ENCODE measurements around the gene TMEM134.
A peak's percentile ranks its signal among the peaks of the same experiment; 100 is the strongest.
"Not testable (repeated sequence)": the region's sequence is repeated elsewhere in the genome, so short reads cannot be mapped to it uniquely, and the experiment has no call there.

TMEM134 gene, protein sequence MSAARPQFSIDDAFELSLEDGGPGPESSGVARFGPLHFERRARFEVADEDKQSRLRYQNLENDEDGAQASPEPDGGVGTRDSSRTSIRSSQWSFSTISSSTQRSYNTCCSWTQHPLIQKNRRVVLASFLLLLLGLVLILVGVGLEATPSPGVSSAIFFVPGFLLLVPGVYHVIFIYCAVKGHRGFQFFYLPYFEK

DNA sequence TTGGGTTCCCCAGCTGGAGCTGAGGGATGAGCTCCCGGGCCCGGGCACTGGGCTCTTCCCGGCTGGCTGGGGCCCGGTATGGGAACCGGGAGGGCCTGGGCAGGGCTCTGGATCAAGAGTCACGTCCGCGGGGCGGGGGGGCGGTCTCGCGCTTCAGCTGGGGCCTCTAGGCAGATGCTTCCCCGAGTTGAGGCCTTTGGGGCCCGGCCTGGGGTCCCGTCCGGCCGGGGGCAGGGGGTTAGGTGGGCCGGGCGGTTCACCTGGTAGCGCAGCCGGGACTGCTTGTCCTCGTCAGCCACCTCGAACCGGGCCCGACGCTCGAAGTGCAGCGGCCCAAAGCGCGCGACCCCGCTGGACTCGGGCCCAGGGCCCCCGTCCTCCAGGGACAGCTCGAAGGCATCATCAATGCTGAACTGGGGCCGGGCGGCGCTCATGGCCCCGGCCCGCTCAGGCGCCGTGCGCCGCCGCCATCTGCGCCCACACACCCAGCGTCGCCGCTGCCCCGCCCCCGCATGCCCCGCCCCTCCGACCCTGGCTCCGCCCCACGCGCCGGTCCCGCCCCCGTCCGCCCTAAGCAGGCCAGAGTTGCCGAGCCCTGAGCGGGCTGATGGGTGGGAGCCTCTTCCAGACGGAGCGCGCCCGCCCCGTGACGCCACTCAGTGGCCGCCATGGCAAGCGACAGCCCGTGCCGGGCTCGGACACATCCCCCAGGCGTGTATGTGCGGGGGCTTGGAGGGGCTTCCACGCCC is at the start of gene TMEM134:
TSS of gene TMEM134 (minus strand) at position 493 of the 749 bp plus-strand sequence. CDS start at position 434, 59 bp downstream.
- H3K4me3 ChIP-seq (replicated peaks; ENCODE audit: low read depth, low read length): peak within 1 kb of the TSS; percentile 74
- TF ChIP-seq, protein P1, sequence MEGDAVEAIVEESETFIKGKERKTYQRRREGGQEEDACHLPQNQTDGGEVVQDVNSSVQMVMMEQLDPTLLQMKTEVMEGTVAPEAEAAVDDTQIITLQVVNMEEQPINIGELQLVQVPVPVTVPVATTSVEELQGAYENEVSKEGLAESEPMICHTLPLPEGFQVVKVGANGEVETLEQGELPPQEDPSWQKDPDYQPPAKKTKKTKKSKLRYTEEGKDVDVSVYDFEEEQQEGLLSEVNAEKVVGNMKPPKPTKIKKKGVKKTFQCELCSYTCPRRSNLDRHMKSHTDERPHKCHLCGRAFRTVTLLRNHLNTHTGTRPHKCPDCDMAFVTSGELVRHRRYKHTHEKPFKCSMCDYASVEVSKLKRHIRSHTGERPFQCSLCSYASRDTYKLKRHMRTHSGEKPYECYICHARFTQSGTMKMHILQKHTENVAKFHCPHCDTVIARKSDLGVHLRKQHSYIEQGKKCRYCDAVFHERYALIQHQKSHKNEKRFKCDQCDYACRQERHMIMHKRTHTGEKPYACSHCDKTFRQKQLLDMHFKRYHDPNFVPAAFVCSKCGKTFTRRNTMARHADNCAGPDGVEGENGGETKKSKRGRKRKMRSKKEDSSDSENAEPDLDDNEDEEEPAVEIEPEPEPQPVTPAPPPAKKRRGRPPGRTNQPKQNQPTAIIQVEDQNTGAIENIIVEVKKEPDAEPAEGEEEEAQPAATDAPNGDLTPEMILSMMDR (IDR thresholded peaks at IDR 0.05; ENCODE audit: low read length, missing control alignments): peak; percentile 24
- peak; percentile 93 for DNase-seq (ENCODE audit: low read depth)

DNA sequence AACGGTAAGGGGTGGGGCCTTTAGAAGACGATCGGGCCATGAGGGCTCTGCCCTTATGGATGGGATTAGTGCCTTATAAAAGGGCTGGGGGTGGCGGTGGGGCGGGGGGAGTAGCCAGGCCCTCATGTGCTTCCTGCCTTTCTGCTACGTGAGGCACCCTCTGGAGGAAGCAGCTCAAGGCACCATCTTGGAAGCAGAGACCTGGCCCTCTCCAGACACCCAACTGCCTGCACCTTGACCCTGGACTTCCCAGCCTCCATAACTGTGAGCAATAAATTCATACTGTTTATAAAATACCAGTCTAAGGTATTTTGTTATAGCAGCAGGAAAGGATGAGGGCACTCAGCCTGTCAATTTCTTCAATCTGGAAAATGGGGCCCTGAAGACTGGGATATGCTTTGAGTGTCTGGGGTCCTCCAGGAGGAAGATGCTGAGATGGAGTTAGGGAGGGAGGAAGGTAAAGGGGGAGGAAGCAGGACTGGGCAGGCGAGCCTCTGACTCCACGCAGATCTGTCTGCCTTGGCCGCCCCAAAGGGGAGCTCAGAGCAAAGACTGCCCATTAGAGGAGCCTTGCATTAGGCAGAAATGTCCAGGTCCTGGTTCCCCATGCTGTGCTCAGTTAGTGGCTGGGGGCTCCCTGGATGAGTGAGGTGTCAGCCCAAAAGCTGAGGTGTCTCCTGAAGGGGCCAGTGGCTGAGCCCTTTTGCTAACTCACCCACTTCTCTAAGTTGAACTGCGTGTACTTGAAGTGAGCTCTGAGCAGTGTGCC is 48.9 kb upstream of the TMEM134 start:
- TF ChIP-seq, protein P1 (IDR thresholded peaks at IDR 0.05; ENCODE audit: low read length, missing control alignments): no peak
- no peak overlapping the region for H3K4me3 ChIP-seq (replicated peaks; ENCODE audit: low read depth, low read length)
- DNase-seq (ENCODE audit: low read depth): no peak

DNA sequence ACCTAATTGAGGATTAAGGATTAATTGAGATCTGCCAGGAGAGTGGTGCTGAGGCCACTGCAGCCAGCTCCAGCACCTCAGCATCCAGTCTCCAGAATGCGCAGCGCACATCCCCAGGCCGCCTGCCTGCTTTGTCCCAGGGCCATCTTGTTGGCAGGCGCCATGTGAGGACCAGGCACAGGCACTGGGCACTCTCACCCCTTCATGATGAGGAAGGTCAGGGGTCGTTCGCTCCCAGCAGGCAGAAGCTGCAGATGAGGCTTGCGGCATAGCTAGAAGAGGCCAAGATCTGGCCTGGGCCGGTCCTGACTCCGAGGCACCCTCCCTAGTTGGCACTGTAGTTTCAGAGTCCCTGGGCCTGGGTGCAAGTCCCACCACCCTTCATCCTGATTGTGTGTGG is 47.8 kb upstream of the TMEM134 start:
- DNase-seq (ENCODE audit: low read depth): no peak
- TF ChIP-seq, protein P1 (IDR thresholded peaks at IDR 0.05; ENCODE audit: low read length, missing control alignments): no peak
- H3K4me3 ChIP-seq (replicated peaks; ENCODE audit: low read depth, low read length): no peak overlapping the region

DNA sequence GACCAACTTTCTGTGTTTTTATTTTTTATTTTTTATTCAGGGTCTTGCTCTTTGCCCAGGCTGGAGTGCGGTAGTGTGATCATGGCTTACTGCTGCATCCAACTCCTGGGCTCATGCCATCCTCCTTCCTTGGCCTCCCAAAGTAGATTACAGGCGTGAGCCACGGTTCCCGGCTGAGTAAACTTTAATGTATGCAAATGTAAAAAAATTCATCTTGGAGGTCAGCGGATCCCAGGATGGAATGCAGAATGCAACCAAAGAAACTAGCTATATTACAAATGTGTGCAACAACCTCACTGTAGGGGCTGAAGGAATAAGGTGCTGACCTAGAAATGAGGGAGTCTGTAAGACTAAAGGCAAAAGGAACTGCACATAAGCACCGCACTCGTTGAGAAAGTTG is 45.1 kb upstream of the TMEM134 start:
- DNase-seq (ENCODE audit: low read depth): no peak
- no peak overlapping the region for H3K4me3 ChIP-seq (replicated peaks; ENCODE audit: low read depth, low read length)
- TF ChIP-seq, protein P1 (IDR thresholded peaks at IDR 0.05; ENCODE audit: low read length, missing control alignments): no peak

DNA sequence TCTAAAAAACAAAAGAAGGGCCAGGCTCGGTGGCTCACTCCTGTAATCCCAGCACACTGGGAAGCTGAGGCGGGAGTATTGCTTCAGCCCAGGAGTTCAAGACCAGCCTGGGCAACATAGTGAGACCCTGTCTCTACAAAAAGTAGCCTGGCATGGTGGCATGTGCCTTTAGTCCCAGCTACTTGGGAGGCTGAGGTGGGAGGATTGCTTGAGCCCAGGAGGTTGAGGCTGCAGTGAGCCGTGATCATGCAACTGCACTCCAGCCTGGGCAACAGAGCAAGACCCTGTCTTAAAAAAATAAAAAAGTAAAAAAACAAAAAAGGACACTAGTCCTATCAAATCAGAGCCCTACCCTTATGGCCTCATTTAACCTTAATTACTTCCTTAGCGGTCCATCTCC is 42.5 kb upstream of the TMEM134 start:
- DNase-seq (ENCODE audit: low read depth); H3K4me3 ChIP-seq (replicated peaks; ENCODE audit: low read depth, low read length): not testable (repeated sequence)

DNA sequence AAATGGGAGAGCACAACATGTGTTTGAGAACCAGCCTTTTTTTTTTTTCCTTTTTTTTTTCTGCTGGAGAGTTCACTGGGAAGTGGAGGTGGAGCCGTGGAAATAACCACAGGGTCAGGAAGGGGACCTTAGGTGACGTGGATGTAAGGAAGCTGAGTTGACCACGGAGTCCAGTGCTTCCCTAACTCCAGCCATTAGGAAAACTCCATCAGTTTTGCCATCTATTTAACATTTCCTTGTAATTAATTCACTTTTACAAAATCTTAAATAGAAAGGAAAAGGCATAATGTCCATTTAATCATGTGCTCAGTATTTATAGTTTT is 40.9 kb upstream of the TMEM134 start:
- DNase-seq (ENCODE audit: low read depth): no peak
- H3K4me3 ChIP-seq (replicated peaks; ENCODE audit: low read depth, low read length): no peak overlapping the region
- TF ChIP-seq, protein P1 (IDR thresholded peaks at IDR 0.05; ENCODE audit: low read length, missing control alignments): no peak

DNA sequence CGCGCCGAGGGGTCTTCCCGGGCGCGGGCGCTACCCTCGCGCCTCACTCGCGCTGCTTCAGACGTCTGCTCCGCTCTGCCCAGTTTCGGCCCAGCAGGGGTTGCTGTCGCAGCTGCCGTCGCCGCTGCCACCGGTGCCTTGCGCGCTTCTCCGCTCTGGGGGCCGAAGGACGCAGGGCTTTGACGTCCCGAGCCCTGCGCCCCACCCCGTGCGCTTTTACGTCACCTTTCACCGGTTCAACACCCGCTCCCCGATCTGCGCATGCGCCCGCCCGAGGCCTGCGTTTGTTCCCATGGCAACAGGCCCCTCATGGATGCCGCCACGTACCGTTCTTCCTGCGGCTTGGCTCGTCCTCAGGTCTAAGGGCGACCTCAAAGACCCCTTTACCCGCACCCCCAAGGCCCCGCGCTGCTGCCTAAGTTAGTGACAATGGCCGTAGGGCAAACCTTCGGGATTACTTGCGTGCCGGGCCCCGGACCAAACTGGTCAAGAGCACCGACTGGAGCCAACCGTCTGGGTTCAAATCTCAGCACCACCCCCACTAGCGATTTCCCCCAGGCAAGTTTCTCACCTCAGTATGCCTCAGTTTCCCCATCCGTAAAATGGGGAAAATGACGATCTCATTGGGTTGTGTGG is 39.6 kb upstream of the TMEM134 start:
- TF ChIP-seq, protein P1 (IDR thresholded peaks at IDR 0.05; ENCODE audit: low read length, missing control alignments): no peak
- H3K4me3 ChIP-seq (replicated peaks; ENCODE audit: low read depth, low read length): peak overlapping the region; percentile 81
- peak; percentile 97 for DNase-seq (ENCODE audit: low read depth)

Data from fibroblast of pulmonary artery (primary cell).